GM18951 (cell line): ENCODE data around the gene TBC1D17.
A peak's percentile ranks its signal among the peaks of the same experiment; 100 is the strongest.

Experiments used
- POLR2A ChIP-seq: IDR thresholded peaks from 4 replicates; pipeline ENCODE4 v1.6.1; 2011; ENCODE audit warnings: mild to moderate bottlenecking; ENCODE audit not compliant: insufficient read length, insufficient read depth; ENCODE audit errors: extremely low read depth
- in situ Hi-C: fragments of 300-500 bp; cut with MboI; formaldehyde crosslinking; loops from one replicate; pipeline ENCODE4 v1.12.0; 2022; ENCODE audit warnings: low sequenced_read_pairs, mixed read lengths, inconsistent platforms; ENCODE audit not compliant: unreplicated experiment

Gene TBC1D17

GRCh38 chr19:49927526-49928264 is 50.2 kb downstream of the TBC1D17 start:
- no peak for TF ChIP-seq POLR2A
- in situ Hi-C loops = no loop called here

- in situ Hi-C loops = no loop called here
- peak; percentile 62 for TF ChIP-seq POLR2A
These were observed 51.7 kb downstream of the TBC1D17 start, which contains the start of the genes ATF5 and NUP62 for GRCh38 chr19:49929121-49929610. TSS of gene ATF5 (plus strand) at chr19:49929205. CDS start at chr19:49930851, 1,646 bp downstream. TSS of gene NUP62 (minus strand) at chr19:49929504. CDS start at chr19:49909807, 19,697 bp downstream.

GRCh38 chr19:49929611-49930482 is 52.3 kb downstream of the TBC1D17 start:
- TF ChIP-seq POLR2A = peak; percentile 97
- in situ Hi-C loops = no loop called here

- in situ Hi-C loops = no loop called here
- no peak for TF ChIP-seq POLR2A
These were observed 53.0 kb downstream of the TBC1D17 start for GRCh38 chr19:49930483-49931011.

- TF ChIP-seq POLR2A = no peak
- in situ Hi-C loops = no loop called here
These were observed 54.0 kb downstream of the TBC1D17 start for GRCh38 chr19:49931293-49932040.

GRCh38 chr19:49932041-49932451 is 54.5 kb downstream of the TBC1D17 start:
- in situ Hi-C loops = no loop called here
- no peak for TF ChIP-seq POLR2A

GRCh38 chr19:49932731-49933131 is 55.2 kb downstream of the TBC1D17 start:
- no peak for TF ChIP-seq POLR2A
- in situ Hi-C loops = no loop called here

GRCh38 chr19:49933643-49934042 is 56.1 kb downstream of the TBC1D17 start:
- TF ChIP-seq POLR2A = no peak
- in situ Hi-C loops = no loop called here

- in situ Hi-C loops = no loop called here
- TF ChIP-seq POLR2A = no peak
These were observed 59.0 kb downstream of the TBC1D17 start for GRCh38 chr19:49936549-49936948.

- in situ Hi-C loops = no loop called here
- no peak for TF ChIP-seq POLR2A
These were observed 60.4 kb downstream of the TBC1D17 start for GRCh38 chr19:49937750-49938381.
